ENCODE results near the gene OPA3.

GRCh38 chr19:45597425-45598111, 13.0 kb upstream of the OPA3 start:
- no peak for TF ChIP-seq CTCF (IDR thresholded peaks at IDR 0.05)
- TF ChIP-seq POLR2A (IDR thresholded peaks at IDR 0.05), result no peak
- TF ChIP-seq POLR2AphosphoS5 (IDR thresholded peaks at IDR 0.05), result peak in 1 of 3 donors; percentile 35
